ENCODE results near the gene ZNF507.

DNA sequence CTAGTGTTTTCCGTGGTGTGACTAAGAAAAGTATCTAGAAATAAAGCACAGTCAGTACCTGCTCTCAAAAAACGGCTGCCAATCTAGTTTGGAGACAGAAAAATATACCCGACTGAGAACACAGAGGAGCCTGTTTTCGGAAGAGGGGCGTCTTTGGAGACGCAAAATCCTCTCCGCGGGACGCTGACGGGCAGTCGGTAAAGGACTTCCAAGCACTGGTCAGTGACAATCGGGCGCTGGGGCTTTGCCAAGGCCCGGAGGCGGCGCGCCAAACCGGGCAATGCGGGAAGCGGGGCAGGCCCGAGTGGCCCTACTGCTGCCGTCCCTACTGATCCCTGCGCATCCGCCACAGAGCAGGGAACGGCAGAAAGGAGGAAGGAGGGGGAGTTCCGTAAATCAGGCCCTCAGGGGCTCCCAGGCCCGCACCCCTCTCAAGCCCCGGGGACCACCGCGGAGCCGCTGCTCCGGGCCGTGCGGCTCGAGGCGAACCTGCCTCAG is 59.6 kb downstream of the ZNF507 start:
- no peak for TF ChIP-seq SUZ12 (IDR thresholded peaks at IDR 0.05; ENCODE audit: extremely low read depth, insufficient read depth, insufficient read length)
- TF ChIP-seq YY1 (IDR thresholded peaks at IDR 0.05; ENCODE audit: insufficient read depth, insufficient read length), result no peak

All from NT2/D1 (cell line).